ENCODE data around the gene PTDSS2. TPM values are rescaled to one million over a fixed set of nuclear protein-coding genes. Genes with fewer than 3 reads are reported as not detected.

Gene PTDSS2
- total and polyA plus RNA-seq, 10 of the 15 experiments (the other 5 are each of a cell fraction or from before 2014, with no cell fraction given) = 0.39 to 21.1 (median 10.8) TPM

DNA sequence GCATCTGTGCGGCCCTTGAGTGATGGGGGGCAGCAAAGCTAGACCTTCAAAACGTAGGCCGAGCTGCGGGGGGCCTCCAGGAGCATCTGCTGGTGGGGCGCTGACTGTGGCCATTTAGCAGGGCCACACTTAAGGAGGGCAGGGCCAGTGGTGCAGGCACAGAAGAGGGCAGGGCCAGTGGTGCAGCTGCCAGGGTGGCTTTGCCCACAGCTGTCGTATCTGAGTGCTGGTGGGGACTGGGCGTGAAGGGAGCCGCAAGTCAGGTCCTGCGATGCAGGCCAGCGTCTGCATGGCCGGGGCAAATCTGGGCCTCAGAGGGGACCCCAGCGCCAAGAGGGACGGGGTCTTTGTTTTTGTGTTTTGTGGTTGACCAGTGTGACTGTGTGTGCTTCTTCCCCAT lies 29.2 kb downstream of the PTDSS2 start (continued):
- TF ChIP-seq, protein P1, sequence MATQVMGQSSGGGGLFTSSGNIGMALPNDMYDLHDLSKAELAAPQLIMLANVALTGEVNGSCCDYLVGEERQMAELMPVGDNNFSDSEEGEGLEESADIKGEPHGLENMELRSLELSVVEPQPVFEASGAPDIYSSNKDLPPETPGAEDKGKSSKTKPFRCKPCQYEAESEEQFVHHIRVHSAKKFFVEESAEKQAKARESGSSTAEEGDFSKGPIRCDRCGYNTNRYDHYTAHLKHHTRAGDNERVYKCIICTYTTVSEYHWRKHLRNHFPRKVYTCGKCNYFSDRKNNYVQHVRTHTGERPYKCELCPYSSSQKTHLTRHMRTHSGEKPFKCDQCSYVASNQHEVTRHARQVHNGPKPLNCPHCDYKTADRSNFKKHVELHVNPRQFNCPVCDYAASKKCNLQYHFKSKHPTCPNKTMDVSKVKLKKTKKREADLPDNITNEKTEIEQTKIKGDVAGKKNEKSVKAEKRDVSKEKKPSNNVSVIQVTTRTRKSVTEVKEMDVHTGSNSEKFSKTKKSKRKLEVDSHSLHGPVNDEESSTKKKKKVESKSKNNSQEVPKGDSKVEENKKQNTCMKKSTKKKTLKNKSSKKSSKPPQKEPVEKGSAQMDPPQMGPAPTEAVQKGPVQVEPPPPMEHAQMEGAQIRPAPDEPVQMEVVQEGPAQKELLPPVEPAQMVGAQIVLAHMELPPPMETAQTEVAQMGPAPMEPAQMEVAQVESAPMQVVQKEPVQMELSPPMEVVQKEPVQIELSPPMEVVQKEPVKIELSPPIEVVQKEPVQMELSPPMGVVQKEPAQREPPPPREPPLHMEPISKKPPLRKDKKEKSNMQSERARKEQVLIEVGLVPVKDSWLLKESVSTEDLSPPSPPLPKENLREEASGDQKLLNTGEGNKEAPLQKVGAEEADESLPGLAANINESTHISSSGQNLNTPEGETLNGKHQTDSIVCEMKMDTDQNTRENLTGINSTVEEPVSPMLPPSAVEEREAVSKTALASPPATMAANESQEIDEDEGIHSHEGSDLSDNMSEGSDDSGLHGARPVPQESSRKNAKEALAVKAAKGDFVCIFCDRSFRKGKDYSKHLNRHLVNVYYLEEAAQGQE (IDR thresholded peaks at IDR 0.05; ENCODE audit: low read depth, low read length) = no peak
- TF ChIP-seq TCF3 (IDR thresholded peaks at IDR 0.05; ENCODE audit: borderline replicate concordance, insufficient read depth, low read depth, low read length) = no peak
- TF ChIP-seq, protein P2, sequence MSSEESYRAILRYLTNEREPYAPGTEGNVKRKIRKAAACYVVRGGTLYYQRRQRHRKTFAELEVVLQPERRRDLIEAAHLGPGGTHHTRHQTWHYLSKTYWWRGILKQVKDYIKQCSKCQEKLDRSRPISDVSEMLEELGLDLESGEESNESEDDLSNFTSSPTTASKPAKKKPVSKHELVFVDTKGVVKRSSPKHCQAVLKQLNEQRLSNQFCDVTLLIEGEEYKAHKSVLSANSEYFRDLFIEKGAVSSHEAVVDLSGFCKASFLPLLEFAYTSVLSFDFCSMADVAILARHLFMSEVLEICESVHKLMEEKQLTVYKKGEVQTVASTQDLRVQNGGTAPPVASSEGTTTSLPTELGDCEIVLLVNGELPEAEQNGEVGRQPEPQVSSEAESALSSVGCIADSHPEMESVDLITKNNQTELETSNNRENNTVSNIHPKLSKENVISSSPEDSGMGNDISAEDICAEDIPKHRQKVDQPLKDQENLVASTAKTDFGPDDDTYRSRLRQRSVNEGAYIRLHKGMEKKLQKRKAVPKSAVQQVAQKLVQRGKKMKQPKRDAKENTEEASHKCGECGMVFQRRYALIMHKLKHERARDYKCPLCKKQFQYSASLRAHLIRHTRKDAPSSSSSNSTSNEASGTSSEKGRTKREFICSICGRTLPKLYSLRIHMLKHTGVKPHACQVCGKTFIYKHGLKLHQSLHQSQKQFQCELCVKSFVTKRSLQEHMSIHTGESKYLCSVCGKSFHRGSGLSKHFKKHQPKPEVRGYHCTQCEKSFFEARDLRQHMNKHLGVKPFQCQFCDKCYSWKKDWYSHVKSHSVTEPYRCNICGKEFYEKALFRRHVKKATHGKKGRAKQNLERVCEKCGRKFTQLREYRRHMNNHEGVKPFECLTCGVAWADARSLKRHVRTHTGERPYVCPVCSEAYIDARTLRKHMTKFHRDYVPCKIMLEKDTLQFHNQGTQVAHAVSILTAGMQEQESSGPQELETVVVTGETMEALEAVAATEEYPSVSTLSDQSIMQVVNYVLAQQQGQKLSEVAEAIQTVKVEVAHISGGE (CRISPR knock-in tag; IDR thresholded peaks at IDR 0.05) = no peak
- TF ChIP-seq ATF7 (IDR thresholded peaks at IDR 0.05; ENCODE audit: low read depth) = no peak
- no peak for TF ChIP-seq KLF5 (IDR thresholded peaks at IDR 0.05; ENCODE audit: partially characterized antibody)
- no peak for TF ChIP-seq SMC3 (IDR thresholded peaks at IDR 0.05; ENCODE audit: borderline replicate concordance, low read length)
- no peak for TF ChIP-seq SIX5 (IDR thresholded peaks at IDR 0.05; ENCODE audit: low read depth, low read length, severe bottlenecking)

Measured in GM12878 (cell line).